AG09319 (cell line): ENCODE data around the gene ROGDI.

Experiments used
- DNase-seq: peaks from one replicate; pipeline ENCODE4 v3.0.0-alpha.2; 2010; ENCODE audit warnings: low read depth; ENCODE audit errors: extremely low read depth
- TF ChIP-seq, protein P1 (sequence below): IDR thresholded peaks from 2 replicates; pipeline ENCODE4 v1.5.1; 2011; ENCODE audit warnings: low read depth, mild to moderate bottlenecking, inconsistent platforms, low read length, moderate library complexity

Gene ROGDI

GRCh38 chr16:4802659-4803287 is 340 bp upstream of the ROGDI start:
- TF ChIP-seq, protein P1, sequence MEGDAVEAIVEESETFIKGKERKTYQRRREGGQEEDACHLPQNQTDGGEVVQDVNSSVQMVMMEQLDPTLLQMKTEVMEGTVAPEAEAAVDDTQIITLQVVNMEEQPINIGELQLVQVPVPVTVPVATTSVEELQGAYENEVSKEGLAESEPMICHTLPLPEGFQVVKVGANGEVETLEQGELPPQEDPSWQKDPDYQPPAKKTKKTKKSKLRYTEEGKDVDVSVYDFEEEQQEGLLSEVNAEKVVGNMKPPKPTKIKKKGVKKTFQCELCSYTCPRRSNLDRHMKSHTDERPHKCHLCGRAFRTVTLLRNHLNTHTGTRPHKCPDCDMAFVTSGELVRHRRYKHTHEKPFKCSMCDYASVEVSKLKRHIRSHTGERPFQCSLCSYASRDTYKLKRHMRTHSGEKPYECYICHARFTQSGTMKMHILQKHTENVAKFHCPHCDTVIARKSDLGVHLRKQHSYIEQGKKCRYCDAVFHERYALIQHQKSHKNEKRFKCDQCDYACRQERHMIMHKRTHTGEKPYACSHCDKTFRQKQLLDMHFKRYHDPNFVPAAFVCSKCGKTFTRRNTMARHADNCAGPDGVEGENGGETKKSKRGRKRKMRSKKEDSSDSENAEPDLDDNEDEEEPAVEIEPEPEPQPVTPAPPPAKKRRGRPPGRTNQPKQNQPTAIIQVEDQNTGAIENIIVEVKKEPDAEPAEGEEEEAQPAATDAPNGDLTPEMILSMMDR, result no peak
- DNase-seq, result peak; percentile 68

DNA sequence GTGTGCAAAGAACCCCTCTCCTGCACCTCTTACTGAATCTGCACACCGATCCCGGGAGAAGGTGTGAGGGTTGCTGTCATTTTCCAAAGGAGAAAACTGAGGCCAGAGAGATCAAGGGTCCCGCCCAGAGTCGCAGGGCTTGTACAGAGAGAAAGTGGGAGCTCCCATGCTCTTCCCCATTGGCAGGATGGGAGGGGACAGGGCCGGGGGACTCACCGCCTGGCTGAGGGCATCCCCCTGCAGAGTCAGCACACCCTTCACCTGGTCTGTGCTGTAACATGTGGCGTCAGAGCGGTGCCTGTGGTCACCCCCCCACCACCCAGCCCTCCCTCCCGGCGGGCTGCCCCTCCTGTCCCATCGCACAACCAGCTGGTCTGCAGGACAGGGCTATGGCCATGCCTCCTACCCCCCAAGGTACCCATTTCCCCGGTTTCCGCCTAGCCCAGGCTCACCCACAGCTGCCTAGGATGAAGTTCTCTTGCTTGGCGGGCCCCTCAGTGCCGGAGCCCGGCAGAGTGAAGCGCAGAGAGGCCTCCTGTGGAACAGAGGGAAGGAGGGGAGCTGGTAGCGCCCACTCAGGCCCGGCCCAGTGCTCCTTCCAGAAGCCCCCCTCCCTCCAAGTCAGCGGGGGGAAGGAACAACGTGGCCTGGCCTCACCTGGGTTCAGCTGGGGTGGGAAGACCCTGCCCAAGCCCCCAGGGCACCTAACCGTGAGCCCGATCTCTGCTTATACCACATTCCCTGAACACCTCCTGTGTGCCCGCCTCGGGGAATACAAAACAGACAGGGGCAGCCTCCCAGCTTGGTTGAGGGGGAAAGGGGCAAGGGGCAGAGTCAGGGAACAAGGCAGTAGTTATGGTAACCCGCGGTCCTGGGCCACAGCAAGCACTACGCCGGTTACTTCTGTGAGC is 1.1 kb downstream of the ROGDI start:
- TF ChIP-seq, protein P1, result no peak
- DNase-seq, result no peak

GRCh38 chr16:4800290-4801041 is 2.0 kb downstream of the ROGDI start:
- DNase-seq, result no peak
- TF ChIP-seq, protein P1, result no peak

DNA sequence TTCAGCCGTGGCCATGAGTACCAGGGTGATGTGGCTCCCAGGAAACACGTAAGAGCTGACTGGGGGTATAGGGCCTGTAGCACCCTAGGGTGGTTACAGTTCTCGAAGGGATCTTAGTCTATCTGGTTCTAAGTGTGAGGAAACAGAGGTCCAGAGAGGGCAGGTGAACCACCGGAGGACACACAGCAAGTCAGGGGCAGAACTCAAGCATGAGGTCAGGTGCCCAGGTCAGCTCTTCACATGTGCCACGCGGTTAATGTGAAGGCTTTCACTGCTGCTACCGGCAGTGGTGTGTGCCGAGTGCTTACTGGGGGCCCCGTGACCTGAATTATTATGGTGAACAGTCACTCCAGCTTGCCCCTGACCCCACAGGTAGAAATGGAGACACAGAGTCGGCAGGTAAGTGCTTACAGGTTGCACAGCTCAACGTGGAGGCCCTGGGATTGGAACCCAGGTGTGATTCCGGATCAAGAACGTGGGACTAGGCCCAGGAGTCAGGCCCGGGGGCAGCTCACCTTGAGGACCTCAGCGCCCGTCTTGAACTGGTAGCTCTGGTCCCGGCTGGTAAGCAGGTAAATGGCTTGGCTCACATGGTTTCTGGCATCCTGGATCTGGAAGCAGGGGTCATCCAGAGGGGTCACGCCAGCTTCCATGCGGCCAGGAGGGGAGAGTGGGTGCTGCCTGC is 3.1 kb downstream of the ROGDI start:
- TF ChIP-seq, protein P1, result no peak
- no peak for DNase-seq

DNA sequence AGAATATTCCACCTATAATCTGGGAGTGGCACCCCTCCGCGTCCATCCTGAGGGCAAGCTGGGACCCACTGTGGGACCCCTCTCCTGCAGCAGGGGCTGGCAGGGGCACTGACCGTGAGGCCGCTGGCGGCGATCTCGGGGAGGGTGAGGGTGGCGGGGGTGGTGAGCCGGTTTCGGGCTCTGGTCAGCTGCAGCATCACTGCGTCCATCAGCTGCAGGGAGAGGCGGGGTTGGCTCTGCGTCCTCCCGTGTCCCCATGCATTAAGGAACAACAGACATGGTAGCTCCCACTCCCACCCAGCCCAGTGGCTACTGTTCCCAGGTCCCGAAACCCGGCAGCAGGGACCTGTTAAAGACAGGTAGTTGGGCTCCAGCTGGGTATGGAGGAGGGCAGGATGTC is 4.0 kb downstream of the ROGDI start:
- TF ChIP-seq, protein P1, result no peak
- DNase-seq, result no peak

DNA sequence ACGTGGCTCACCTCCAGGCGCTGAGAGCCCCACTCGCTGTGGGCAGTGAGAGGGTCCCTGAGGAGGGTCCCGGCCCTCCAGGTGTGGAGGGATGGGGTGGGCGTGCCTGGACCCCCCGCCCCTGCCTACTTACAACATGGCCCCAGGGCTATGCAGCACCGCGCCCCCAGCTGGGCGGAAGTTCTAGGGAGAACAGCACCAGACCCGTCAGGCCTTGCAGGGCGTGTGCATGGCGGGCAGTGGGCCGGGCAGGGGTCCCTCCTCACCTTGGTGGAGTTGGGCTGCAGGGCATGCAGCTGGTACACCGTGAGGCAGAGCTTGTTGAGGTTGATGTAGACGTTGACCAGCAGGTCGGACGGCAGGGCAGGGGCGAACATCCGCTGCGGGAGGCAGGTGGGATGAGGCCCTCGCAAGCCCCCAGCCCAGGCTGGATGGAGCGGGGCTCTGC is 4.6 kb downstream of the ROGDI start:
- no peak for DNase-seq
- TF ChIP-seq, protein P1, result no peak
